K562 (cell line): ENCODE data around the gene SLIT1. TPM values are rescaled to one million over a fixed set of nuclear protein-coding genes. Genes with fewer than 3 reads are reported as not detected.

Experiments used
- ATAC-seq: fragments of 200-7000 bp; cut with Tn5 transposase; 3 replicates; pipeline ENCODE4 v1.9.1; 2020; ENCODE audit warnings: moderate library complexity
- BruUV-seq: library from RNA; stranded (reverse); fragments of 400-500 nt; replicated peaks from 2 replicates; lab custom pipeline; 2021; lab: Mats Ljungman, UMichigan
- CTCF ChIA-PET: fragments of 300-600 bp; formaldehyde crosslinking; extraction: SDS; loops from one replicate; lab custom pipeline; 2021; ENCODE audit warnings: low intra/inter-chr PET ratio; lab: Yijun Ruan, JAX
- POLR2A ChIA-PET: fragments of 300-600, 350-650 bp; sonication (Branson Sonifier 250); formaldehyde crosslinking; extraction: SDS; loops from one replicate; lab custom pipeline; 2021; ENCODE audit warnings: antibody characterized with exemption, inconsistent platforms; lab: Yijun Ruan, JAX
- DNase-seq, 4 experiments: peaks; one replicate each; pipeline versions ENCODE4 v3.0.0 to v3.0.0-alpha.2; 2011 to 2018; ENCODE audit warnings: low spot score in 3 of 4, mixed read lengths in 3 of 4; ENCODE audit errors: extremely low read depth in 1 of 4
- FAIRE-seq: peaks from 2 replicates; lab custom pipeline; 2011; peaks lifted over from hg19 to GRCh38; lab: Jason Lieb, UNC
- H2AFZ ChIP-seq: 2 replicates; pipeline ENCODE4 v1.6.0; 2011; ENCODE audit warnings: low read depth, low read length, control low read depth, inconsistent platforms
- H3K27ac ChIP-seq: fragments of 200-600 bp; 3 replicates; pipeline ENCODE4 v1.8.0; 2011; ENCODE audit warnings: low read depth, mild to moderate bottlenecking, control low read depth, inconsistent platforms, low read length, moderate library complexity, mixed read lengths; ENCODE audit errors: extremely low read depth
- H3K27me3 ChIP-seq, 2 experiments: fragments of 300-600 bp in 1 of 2; 2 replicates in 1 of 2; 3 replicates in 1 of 2; pipeline versions ENCODE4 v1.6.0 to v1.8.0; 2011; ENCODE audit warnings: inconsistent platforms in 2 of 2, low read length in 2 of 2, mild to moderate bottlenecking in 1 of 2, mixed read lengths in 1 of 2, moderate library complexity in 1 of 2; ENCODE audit not compliant: control insufficient read depth in 2 of 2, insufficient read depth in 2 of 2
- H3K36me3 ChIP-seq: fragments of 300-600 bp; 3 replicates; pipeline ENCODE4 v1.8.0; 2011; ENCODE audit warnings: mild to moderate bottlenecking, low read length, inconsistent platforms; ENCODE audit not compliant: control insufficient read depth, insufficient read depth
- H3K4me1 ChIP-seq, 2 experiments: fragments of 200-600 bp in 1 of 2; replicated peaks in 1 of 2; 2 replicates in 1 of 2; 3 replicates in 1 of 2; pipeline versions ENCODE4 v1.5.1 to v1.8.0; 2011; ENCODE audit warnings: inconsistent platforms in 2 of 2, low read length in 2 of 2, mild to moderate bottlenecking in 1 of 2, mixed read lengths in 1 of 2, moderate library complexity in 1 of 2; ENCODE audit not compliant: control insufficient read depth in 2 of 2, insufficient read depth in 2 of 2
- H3K4me2 ChIP-seq: 2 replicates; pipeline ENCODE4 v1.6.1; 2011; ENCODE audit warnings: low read length, control low read depth, inconsistent platforms, mixed read lengths; ENCODE audit not compliant: insufficient read depth
- H3K4me3 ChIP-seq: fragments of 200-600 bp; sonication (generic), shearing (Covaris generic); 2 replicates; pipeline ENCODE4 v1.5.1; 2016; ENCODE audit warnings: control low read depth, inconsistent platforms
- H3K79me2 ChIP-seq: fragments of 200-600 bp; 3 replicates; pipeline ENCODE4 v1.8.0; 2011; ENCODE audit warnings: low read length, inconsistent platforms; ENCODE audit not compliant: control insufficient read depth, insufficient read depth
- H3K9ac ChIP-seq, 2 experiments: 2 replicates each; pipeline versions ENCODE4 v1.6.0 to v1.6.1; 2011; ENCODE audit warnings: low read depth in 2 of 2, low read length in 2 of 2, control low read depth in 1 of 2, inconsistent platforms in 1 of 2, mild to moderate bottlenecking in 1 of 2, mixed read lengths in 1 of 2; ENCODE audit not compliant: insufficient read depth in 1 of 2
- H3K9me1 ChIP-seq: one replicate; pipeline ENCODE4 v1.6.0; 2011; ENCODE audit warnings: inconsistent platforms, mild to moderate bottlenecking, low read length, moderate library complexity; ENCODE audit not compliant: control insufficient read depth, insufficient read depth
- H3K9me3 ChIP-seq: replicated peaks from 2 replicates; pipeline ENCODE4 v1.5.1; 2011; ENCODE audit warnings: low read depth, low read length, inconsistent platforms; ENCODE audit not compliant: control insufficient read depth, insufficient read depth
- H4K20me1 ChIP-seq: replicated peaks from 2 replicates; pipeline ENCODE4 v1.6.1; 2011; ENCODE audit warnings: low read length, inconsistent platforms, mixed read lengths; ENCODE audit not compliant: control insufficient read depth, insufficient read depth
- NFE2 ChIP-seq: IDR thresholded peaks from 2 replicates; pipeline ENCODE4 v1.6.1; 2014; ENCODE audit warnings: antibody characterized with exemption, low read depth
- WGBS: fragments of 100-300 bp; shearing (Covaris generic); methylation state at CpG from one replicate; pipeline ENCODE4 v1.1.6; 2016; ENCODE audit warnings: low coverage, mixed read lengths; ENCODE audit not compliant: insufficient coverage; ENCODE audit errors: missing lambda C conversion rate; 5-methylcytosine and 5-hydroxymethylcytosine counted together
- in situ Hi-C: fragments of 300-500 bp; cut with MboI; formaldehyde crosslinking; loops from 4 replicates; pipeline ENCODE4 v1.15.0; 2018; ENCODE audit warnings: inconsistent platforms, mixed read lengths
- intact Hi-C: fragments of 100-400 bp; cut with micrococcal nuclease; formaldehyde crosslinking; loops from 2 replicates; pipeline ENCODE4 v1.14.2; 2022
- polyA plus RNA-seq, 8 experiments: library from polyadenylated mRNA; depleted of rRNA in 4 of 8; stranded (reverse) in 5 of 8; unstranded in 3 of 8; fragments of >200 nt; fragmentation: Nextera tagmentation in 2 of 8; fragmentation: Illumina TruSeq in 1 of 8; extraction: Ambion mirVana in 2 of 8; extraction: Trizol in 1 of 8; gene quantifications; 2 replicates each; pipeline versions ENCODE4 v1.2.1 to v1.2.3, GENCODE V29; 2011 to 2014; ENCODE audit warnings: inconsistent platforms in 1 of 8, missing spikeins in 1 of 8
- total RNA-seq, 7 experiments: library from RNA; depleted of rRNA in 6 of 7; stranded (reverse); fragments of >200 nt in 6 of 7; fragmentation: Illumina TruSeq in 2 of 7; extraction: Trizol in 2 of 7; gene quantifications; 2 replicates each; pipeline versions ENCODE4 v1.2.1 to v1.2.3, GENCODE V29; 2011 to 2021; ENCODE audit warnings: low replicate concordance in 1 of 7
- TF ChIP-seq, protein P1 (sequence below), 2 experiments: fragments of 450-650 bp; formaldehyde crosslinking in 1 of 2; IDR thresholded peaks; 2 replicates each; pipeline versions ENCODE4 v1.4.0 to v1.6.1; 2014 to 2020; ENCODE audit warnings: mild to moderate bottlenecking in 2 of 2, borderline replicate concordance in 1 of 2, low read depth in 1 of 2

SLIT1 gene
- total and polyA plus RNA-seq, 9 of the 15 experiments (the other 6 are each of a cell fraction or from before 2014, with no cell fraction given): 0.01 to 0.11 (median 0.04) TPM; not detected in 3

DNA sequence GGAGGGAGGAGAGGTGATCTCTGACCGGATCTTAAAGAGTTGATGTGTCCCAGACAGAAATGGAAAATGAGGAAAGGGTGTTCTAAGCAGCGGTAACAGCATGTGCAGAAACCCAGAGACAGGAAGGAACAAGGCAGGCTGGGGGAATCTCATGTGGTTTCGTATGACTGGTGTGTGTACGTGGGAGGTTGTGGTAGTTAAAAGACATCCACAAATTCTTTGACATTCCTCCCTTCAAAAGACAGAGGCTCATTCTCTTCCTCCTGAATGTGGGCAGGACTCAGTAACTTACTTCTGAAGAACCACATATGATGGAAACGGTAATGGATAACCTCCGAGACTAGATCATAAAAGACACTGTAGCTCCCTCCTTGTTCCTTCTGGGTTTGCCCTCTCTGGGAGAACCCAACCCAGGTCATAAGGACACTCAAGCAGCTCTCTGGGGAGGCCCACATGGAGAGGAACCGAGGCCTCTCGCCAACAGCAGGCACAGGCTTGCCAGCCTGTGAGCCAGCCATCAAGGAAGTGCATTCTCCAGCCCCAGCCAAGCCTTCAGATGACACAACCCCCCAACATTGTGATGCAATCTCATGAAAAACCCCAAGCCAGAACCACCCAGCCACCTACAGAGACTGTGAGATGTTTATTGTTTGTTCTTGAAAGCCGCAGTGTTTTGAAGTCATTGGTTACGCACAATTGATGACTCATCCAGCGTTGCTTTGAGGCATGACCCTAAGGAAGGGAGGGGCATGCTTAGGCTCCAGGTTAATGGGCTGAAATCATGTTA, 116.0 kb downstream of the SLIT1 start:
- in situ Hi-C loops: loop anchor here (10.0 kb wide), 1 partner anchor 285 kb away; no protein-coding TSS in a partner anchor
- WGBS: 13% methylated on average over 10 of the region's 11 CpGs
- H3K9me3 ChIP-seq: no peaks in the 10 kb centered on the region
- TF ChIP-seq, protein P1, sequence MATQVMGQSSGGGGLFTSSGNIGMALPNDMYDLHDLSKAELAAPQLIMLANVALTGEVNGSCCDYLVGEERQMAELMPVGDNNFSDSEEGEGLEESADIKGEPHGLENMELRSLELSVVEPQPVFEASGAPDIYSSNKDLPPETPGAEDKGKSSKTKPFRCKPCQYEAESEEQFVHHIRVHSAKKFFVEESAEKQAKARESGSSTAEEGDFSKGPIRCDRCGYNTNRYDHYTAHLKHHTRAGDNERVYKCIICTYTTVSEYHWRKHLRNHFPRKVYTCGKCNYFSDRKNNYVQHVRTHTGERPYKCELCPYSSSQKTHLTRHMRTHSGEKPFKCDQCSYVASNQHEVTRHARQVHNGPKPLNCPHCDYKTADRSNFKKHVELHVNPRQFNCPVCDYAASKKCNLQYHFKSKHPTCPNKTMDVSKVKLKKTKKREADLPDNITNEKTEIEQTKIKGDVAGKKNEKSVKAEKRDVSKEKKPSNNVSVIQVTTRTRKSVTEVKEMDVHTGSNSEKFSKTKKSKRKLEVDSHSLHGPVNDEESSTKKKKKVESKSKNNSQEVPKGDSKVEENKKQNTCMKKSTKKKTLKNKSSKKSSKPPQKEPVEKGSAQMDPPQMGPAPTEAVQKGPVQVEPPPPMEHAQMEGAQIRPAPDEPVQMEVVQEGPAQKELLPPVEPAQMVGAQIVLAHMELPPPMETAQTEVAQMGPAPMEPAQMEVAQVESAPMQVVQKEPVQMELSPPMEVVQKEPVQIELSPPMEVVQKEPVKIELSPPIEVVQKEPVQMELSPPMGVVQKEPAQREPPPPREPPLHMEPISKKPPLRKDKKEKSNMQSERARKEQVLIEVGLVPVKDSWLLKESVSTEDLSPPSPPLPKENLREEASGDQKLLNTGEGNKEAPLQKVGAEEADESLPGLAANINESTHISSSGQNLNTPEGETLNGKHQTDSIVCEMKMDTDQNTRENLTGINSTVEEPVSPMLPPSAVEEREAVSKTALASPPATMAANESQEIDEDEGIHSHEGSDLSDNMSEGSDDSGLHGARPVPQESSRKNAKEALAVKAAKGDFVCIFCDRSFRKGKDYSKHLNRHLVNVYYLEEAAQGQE (IDR thresholded peaks at IDR 0.05; ENCODE audit: borderline replicate concordance): peak; percentile 23; the same call in 1 of the 2 replicates
- TF ChIP-seq, protein P1 (CRISPR knock-in tag; IDR thresholded peaks at IDR 0.05; ENCODE audit: low read depth): no peak
- peak; percentile 53; the same call in 1 of the 2 replicates for TF ChIP-seq NFE2

More for the DNA sequence above, 116.0 kb downstream of the SLIT1 start:
- DNase-seq: peak; percentile 14 to 55 (median 42)
- H3K27me3 ChIP-seq: peaks cover 0 to 46% of the 10 kb centered on the region in 2 experiments; a peak in 3 of 5 replicates
- intact Hi-C loops: loop anchor here (5.0 kb wide), 2 partner anchors 128 to 288 kb away; no protein-coding TSS in a partner anchor
- H2AFZ ChIP-seq: no peak overlapping the region
- ChIA-PET POLR2A (interaction anchor here (0.6 kb wide), 1 partner anchor 11 kb away, joined by 3 read pairs; no protein-coding TSS in a partner anchor), CTCF (no interaction called here)
- no peaks in the 10 kb centered on the region for H3K36me3 ChIP-seq
- H3K4me2 ChIP-seq: no peak overlapping the region
- BruUV-seq: no TSS peak
- ATAC-seq: peak; percentile 86
- H3K9me1 ChIP-seq: no peaks in the 10 kb centered on the region
- H3K4me1 ChIP-seq: peaks cover 0 to 4% of the 10 kb centered on the region in 2 experiments; a peak in 2 of 5 replicates
- no peak overlapping the region for H3K4me3 ChIP-seq
- no peak overlapping the region; the same call in 2 of the 3 replicates for H3K27ac ChIP-seq
- FAIRE-seq: no peak
- no peaks in the 10 kb centered on the region for H3K79me2 ChIP-seq
- no peak overlapping the region for H3K9ac ChIP-seq
- H4K20me1 ChIP-seq: no peaks in the 10 kb centered on the region; the same call in 1 of the 2 replicates
